ENCODE results near the gene CASP7. TPM values are rescaled to one million over a fixed set of nuclear protein-coding genes. Genes with fewer than 3 reads are reported as not detected.
"Not testable (repeated sequence)": the region's sequence is repeated elsewhere in the genome, so short reads cannot be mapped to it uniquely, and the experiment has no call there.

Gene CASP7
- polyA plus RNA-seq, 1 donor, result 14.0 TPM

GRCh38 chr10:113753020-113753692 lies 73.4 kb downstream of the CASP7 start:
- DNase-seq (ENCODE audit: low read depth), result no peak

DNA sequence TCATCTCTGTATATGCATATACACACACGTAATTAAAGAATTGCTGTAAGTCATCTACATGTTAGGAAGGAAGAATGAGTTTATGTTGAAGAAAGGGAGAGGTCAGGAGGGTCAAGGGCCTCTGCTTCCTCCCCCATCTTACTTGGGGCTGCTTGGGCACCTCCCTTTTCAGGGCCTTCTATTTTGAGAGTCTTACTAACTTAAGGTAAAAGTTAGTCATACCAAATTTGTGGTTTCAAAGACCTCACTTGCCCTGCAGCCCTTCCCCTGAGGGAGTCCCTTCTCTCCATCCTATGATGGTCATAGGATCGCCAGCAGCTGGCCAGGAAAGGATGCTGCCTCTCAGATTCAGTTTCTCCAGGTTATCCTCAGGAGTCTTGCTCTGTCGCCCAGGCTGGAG lies 74.4 kb downstream of the CASP7 start:
- no peak for DNase-seq (ENCODE audit: low read depth)

DNA sequence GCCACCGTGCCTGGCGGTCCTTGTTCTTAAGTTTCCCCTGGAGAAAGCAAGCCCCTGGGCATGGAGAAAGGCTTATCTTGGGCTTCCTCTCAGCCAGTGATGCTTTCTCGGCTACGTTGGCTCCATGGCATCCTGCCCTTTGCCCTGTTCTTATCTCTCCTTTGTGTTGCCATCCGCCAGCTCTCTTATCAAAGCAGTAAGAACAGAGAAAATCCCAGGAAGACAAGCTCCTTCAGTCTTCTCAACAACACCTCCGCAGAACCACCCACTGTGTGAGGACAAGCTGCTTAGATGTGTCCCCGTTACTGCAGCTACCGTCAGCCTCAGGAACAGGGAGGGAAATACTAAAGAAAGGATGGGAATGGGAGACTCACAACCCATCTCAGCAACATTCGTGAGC lies 75.1 kb downstream of the CASP7 start:
- DNase-seq (ENCODE audit: low read depth), result no peak

GRCh38 chr10:113756940-113757543 lies 77.3 kb downstream of the CASP7 start:
- no peak for DNase-seq (ENCODE audit: low read depth)

DNA sequence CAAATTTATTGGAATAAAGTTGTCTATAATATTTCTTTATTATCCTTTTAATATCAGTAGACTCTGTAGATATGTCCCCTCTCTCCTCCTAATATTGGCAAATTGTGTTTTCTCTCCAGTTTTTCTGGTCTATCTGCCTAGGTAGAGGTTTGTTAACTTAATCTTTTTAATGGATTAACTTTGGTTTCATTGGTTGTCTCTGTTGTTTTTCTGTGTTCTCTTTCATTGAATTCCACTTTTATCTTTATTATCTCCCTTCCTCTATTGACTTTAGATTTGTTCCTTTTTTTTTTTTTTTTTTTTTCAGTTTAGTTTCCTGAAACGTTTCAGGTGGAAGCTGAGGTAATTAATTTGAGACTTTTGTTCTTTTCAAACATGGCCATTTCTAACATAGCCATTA lies 82.4 kb downstream of the CASP7 start:
- DNase-seq (ENCODE audit: low read depth), result no peak

- no peak for DNase-seq (ENCODE audit: low read depth)
Observed at GRCh38 chr10:113764582-113764981, 84.9 kb downstream of the CASP7 start.

DNA sequence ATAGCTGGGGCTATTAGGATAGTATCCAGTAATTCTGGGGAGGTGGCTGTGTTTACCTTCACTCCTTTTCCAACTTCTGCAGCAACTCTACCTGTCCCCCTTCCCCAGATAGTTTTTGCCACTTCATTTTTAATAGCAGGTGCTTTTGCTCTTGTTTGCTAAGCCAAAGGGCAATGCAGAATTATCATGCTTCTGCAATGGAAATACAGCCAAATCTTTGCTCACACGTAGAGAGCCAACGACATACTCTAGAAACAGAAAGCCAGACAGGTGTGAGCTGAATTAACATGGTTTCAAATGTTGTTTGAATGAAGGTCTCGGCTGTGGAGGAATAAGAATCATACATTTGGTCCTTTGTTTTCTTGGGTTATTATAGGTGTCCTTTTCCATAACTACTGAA lies 86.2 kb downstream of the CASP7 start:
- no peak for DNase-seq (ENCODE audit: low read depth)

DNA sequence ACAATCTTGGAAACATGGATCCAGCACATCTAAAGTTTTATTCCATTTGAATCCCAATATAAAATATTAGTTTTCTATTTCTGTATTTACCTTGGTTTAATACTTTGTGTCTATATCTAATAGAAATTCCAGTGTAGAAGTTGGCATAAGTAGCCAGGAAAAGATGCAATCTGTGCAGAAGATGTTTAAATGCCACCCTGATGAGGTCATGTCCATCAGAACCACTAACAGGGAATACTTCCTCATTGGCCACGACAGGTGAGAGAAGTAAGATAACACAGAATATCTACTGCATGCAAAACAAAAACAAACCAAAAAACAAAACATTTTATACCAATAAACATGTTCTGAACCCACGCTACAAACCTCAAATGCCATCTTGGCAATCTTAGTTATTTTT lies 87.5 kb downstream of the CASP7 start:
- no peak for DNase-seq (ENCODE audit: low read depth)

DNA sequence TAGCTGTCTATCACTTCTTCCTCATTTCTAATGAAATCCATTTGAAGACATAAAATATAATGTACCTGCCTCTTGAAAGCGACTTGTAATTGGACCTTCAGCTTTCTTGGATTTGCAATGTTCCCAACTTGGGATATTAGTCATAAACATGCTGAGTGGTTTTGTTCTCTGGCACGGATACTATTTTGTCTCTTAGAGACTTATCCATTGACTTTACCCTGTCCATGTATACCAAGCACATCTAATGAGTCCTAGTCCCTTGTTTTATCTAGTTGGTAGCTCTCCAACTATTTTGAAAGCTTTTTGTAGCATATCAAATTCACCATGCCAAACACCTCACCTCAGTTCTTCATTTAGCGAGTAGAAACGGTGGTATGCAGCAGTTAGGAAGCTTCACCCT lies 90.6 kb downstream of the CASP7 start:
- no peak for DNase-seq (ENCODE audit: low read depth)

GRCh38 chr10:113771131-113771530 lies 91.4 kb downstream of the CASP7 start:
- DNase-seq (ENCODE audit: low read depth), result not testable (repeated sequence)

DNA sequence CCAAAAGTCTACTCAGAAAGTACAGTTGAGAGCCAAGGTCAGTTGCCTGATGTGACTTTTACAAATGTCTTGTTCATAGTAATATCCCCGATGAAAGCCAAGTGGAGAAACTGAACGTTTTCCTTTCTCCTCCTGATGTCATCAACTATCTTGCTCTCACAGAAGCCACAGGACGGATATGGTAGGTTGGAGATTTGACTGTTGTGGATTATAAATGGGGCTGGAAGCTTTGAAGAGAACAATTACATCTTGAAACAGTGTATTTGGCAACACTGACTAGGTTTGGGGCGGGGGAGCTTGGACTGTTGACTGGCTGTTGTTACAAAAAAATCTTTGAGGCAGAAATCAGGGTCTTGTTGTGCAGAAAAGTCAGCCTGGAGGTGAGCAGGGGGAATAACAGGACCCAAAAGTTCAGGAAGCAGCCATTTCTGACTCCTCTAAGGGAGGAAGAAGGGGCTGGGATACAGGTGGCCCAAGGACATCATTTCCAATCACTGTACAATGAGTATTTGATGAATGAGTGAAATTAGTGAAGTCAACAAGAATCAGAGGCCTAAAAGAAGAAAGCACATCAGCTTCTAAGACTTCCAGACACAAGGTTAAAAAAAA lies 96.1 kb downstream of the CASP7 start:
- no peak for DNase-seq (ENCODE audit: low read depth)

- DNase-seq (ENCODE audit: low read depth), result no peak
Observed at GRCh38 chr10:113776553-113776952, 96.8 kb downstream of the CASP7 start.

Other genes starting within 250 kb of the CASP7 start
- 0.19 TPM for gene HABP2, start 126.9 kb upstream of the CASP7 start, polyA plus RNA-seq (ENCODE audit: insufficient read length)
- 31.5 TPM for gene NRAP, start 15.9 kb upstream of the CASP7 start, polyA plus RNA-seq (ENCODE audit: insufficient read length)
- 0.05 TPM for gene PLEKHS1, start 71.8 kb downstream of the CASP7 start, polyA plus RNA-seq (ENCODE audit: insufficient read length)
- gene DCLRE1A, start 174.2 kb downstream of the CASP7 start, polyA plus RNA-seq (ENCODE audit: insufficient read length), result 5.0 TPM
- gene NHLRC2, start 174.7 kb downstream of the CASP7 start, polyA plus RNA-seq (ENCODE audit: insufficient read length), result 16.1 TPM